HepG2 (cell line): Measurements from ENCODE around the gene C12orf60. TPM values are rescaled to one million over a fixed set of nuclear protein-coding genes. Genes with fewer than 3 reads are reported as not detected.
A peak's percentile ranks its signal among the peaks of the same experiment; 100 is the strongest.

Source experiments
- HNF4G ChIP-seq, 2 experiments: sonication (generic) in 1 of 2; formaldehyde crosslinking in 1 of 2; IDR thresholded peaks; 2 replicates each; pipeline versions ENCODE4 v1.4.0 to v1.6.1; 2011 to 2020; ENCODE audit warnings: borderline replicate concordance in 2 of 2, low read depth in 2 of 2, mild to moderate bottlenecking in 2 of 2, low read length in 1 of 2, missing genetic modification reagents in 1 of 2, moderate library complexity in 1 of 2
- IRX3 ChIP-seq: sonication (generic); formaldehyde crosslinking; IDR thresholded peaks from 2 replicates; pipeline ENCODE4 v1.8.1; 2023; ENCODE audit warnings: mild to moderate bottlenecking, low read depth, missing genetic modification reagents, borderline replicate concordance
- KDM3A ChIP-seq: IDR thresholded peaks from 2 replicates; pipeline ENCODE4 v1.6.1; 2018; ENCODE audit warnings: low read depth, missing compliant biosample characterization
- KMT2A ChIP-seq: sonication (generic); formaldehyde crosslinking; IDR thresholded peaks from 2 replicates; pipeline ENCODE4 v1.4.0; 2020; ENCODE audit warnings: missing genetic modification reagents
- MXD4 ChIP-seq: IDR thresholded peaks from 2 replicates; pipeline ENCODE4 v1.6.1; 2016; ENCODE audit warnings: mild to moderate bottlenecking, missing biosample characterization, missing genetic modification reagents
- POLR2G ChIP-seq: fragments of 200-400 bp; formaldehyde crosslinking; IDR thresholded peaks from 2 replicates; pipeline ENCODE4 v1.6.1; 2018; ENCODE audit warnings: mild to moderate bottlenecking, low read depth, low read length, moderate library complexity
- SIX4 ChIP-seq: sonication (generic); formaldehyde crosslinking; IDR thresholded peaks from 2 replicates; pipeline ENCODE4 v1.4.0; 2020; ENCODE audit warnings: missing genetic modification reagents
- THAP11 ChIP-seq: IDR thresholded peaks from 2 replicates; pipeline ENCODE4 v1.6.1; 2016; ENCODE audit warnings: missing biosample characterization, missing genetic modification reagents
- THRA ChIP-seq: sonication (generic); formaldehyde crosslinking; IDR thresholded peaks from 2 replicates; pipeline ENCODE4 v1.4.0; 2020; ENCODE audit warnings: missing genetic modification reagents, borderline replicate concordance
- ZKSCAN8 ChIP-seq: IDR thresholded peaks from 2 replicates; pipeline ENCODE4 v1.6.1; 2016; ENCODE audit warnings: borderline replicate concordance, missing genetic modification reagents, missing compliant biosample characterization
- ZNF138 ChIP-seq: sonication (generic); formaldehyde crosslinking; IDR thresholded peaks from 2 replicates; pipeline ENCODE4 v1.5.0; 2020; ENCODE audit warnings: mild to moderate bottlenecking, low read depth, missing genetic modification reagents
- ZNF282 ChIP-seq: fragments of 450-650 bp; IDR thresholded peaks from 2 replicates; pipeline ENCODE4 v1.6.1; 2018; ENCODE audit not compliant: partially characterized antibody
- ZNF350 ChIP-seq: sonication (generic); formaldehyde crosslinking; IDR thresholded peaks from 2 replicates; pipeline ENCODE4 v1.4.0; 2020; ENCODE audit warnings: mild to moderate bottlenecking, low read depth, missing genetic modification reagents, borderline replicate concordance
- ZNF431 ChIP-seq: sonication (generic); formaldehyde crosslinking; IDR thresholded peaks from 2 replicates; pipeline ENCODE4 v1.9.0; 2022; ENCODE audit warnings: missing genetic modification reagents, low read depth, mild to moderate bottlenecking, borderline replicate concordance
- ZNF747 ChIP-seq: sonication (generic); formaldehyde crosslinking; IDR thresholded peaks from 2 replicates; pipeline ENCODE4 v1.8.1; 2023; ENCODE audit warnings: missing genetic modification reagents, mild to moderate bottlenecking, borderline replicate concordance
- ZNF780A ChIP-seq: sonication (generic); formaldehyde crosslinking; IDR thresholded peaks from 2 replicates; pipeline ENCODE4 v1.8.0; 2022; ENCODE audit warnings: mild to moderate bottlenecking, missing genetic modification reagents, moderate library complexity
- ZSCAN5A ChIP-seq: sonication (generic); formaldehyde crosslinking; IDR thresholded peaks from 2 replicates; pipeline ENCODE4 v1.8.0; 2022; ENCODE audit warnings: mild to moderate bottlenecking, missing genetic modification reagents, borderline replicate concordance
- polyA plus RNA-seq, 8 experiments: library from polyadenylated mRNA; depleted of rRNA in 3 of 8; stranded (reverse) in 7 of 8; unstranded in 1 of 8; fragments of >200 nt; fragmentation: Illumina TruSeq in 4 of 8; extraction: Trizol in 4 of 8; gene quantifications; 2 replicates each; pipeline versions ENCODE4 v1.2.1 to v1.2.3, GENCODE V29; 2011 to 2016; ENCODE audit warnings: low read depth in 4 of 8, missing spikeins in 1 of 8, mixed read lengths in 1 of 8; ENCODE audit not compliant: insufficient read depth in 1 of 8
- total RNA-seq, 5 experiments: library from RNA; depleted of rRNA; stranded (reverse); fragments of >200 nt; fragmentation: Illumina TruSeq; extraction: Trizol; gene quantifications; 2 replicates each; pipeline ENCODE4 v1.2.3, GENCODE V29; 2016; ENCODE audit warnings: low read depth in 1 of 5
- TF ChIP-seq, protein P1 (sequence below): sonication (generic); formaldehyde crosslinking; IDR thresholded peaks from 2 replicates; pipeline ENCODE4 v1.8.1; 2022; ENCODE audit warnings: low read depth, mild to moderate bottlenecking, missing genetic modification reagents
- TF ChIP-seq, protein P2 (sequence below): sonication (generic); formaldehyde crosslinking; IDR thresholded peaks from 2 replicates; pipeline ENCODE4 v1.4.0; 2020; ENCODE audit warnings: mild to moderate bottlenecking, missing genetic modification reagents
- TF ChIP-seq, protein P3 (sequence below): sonication (generic); formaldehyde crosslinking; IDR thresholded peaks from 2 replicates; pipeline ENCODE4 v1.9.0; 2021; ENCODE audit warnings: missing genetic modification reagents, borderline replicate concordance

The C12orf60 gene
- total and polyA plus RNA-seq, 2 of the 13 experiments (the other 11 are each of a cell fraction or from before 2014, with no cell fraction given): 0.55 to 1.4 TPM

DNA sequence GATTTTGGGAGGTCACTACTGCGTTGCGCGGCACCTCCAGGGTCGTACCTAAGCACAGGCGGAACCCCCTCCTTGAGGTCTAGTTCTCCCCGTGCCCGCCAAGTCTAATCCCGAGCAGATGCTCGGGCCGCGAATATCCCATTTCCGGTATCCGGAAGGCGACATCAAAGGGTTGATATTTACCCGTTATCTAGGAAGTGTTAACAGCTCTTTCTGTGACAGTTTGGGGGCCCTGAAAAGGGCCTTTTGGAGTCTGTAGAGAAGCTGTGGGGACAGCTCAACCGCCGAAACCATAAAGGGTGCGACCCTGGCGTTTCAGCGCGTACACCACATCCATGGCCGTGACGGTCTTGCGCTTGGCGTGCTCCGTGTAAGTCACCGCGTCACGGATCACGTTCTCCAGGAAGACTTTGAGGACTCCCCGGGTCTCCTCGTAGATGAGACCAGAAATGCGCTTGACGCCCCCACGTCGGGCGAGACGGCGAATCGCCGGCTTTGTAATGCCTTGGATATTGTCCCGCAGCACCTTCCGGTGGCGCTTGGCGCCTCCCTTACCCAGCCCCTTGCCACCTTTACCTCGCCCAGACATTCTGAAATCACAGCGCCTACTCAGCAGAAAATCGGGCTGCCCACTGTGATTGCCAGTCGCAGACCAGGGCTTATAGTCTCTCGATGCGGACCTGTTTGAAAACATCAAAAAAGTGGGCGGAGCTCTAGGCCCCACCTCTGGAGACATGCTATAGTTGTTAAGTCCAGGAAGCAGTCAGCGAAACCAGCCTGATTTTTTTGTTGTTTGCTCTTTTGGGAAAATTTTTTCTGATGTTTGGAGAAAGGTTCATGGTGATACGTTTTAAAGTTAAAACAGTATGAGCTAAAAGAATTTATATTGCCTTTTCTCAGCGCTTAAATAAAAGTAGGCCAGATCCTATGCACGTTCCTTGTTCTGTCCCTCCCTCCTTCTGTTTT, 32.7 kb upstream of the C12orf60 start (continued):
- TF ChIP-seq, protein P1, sequence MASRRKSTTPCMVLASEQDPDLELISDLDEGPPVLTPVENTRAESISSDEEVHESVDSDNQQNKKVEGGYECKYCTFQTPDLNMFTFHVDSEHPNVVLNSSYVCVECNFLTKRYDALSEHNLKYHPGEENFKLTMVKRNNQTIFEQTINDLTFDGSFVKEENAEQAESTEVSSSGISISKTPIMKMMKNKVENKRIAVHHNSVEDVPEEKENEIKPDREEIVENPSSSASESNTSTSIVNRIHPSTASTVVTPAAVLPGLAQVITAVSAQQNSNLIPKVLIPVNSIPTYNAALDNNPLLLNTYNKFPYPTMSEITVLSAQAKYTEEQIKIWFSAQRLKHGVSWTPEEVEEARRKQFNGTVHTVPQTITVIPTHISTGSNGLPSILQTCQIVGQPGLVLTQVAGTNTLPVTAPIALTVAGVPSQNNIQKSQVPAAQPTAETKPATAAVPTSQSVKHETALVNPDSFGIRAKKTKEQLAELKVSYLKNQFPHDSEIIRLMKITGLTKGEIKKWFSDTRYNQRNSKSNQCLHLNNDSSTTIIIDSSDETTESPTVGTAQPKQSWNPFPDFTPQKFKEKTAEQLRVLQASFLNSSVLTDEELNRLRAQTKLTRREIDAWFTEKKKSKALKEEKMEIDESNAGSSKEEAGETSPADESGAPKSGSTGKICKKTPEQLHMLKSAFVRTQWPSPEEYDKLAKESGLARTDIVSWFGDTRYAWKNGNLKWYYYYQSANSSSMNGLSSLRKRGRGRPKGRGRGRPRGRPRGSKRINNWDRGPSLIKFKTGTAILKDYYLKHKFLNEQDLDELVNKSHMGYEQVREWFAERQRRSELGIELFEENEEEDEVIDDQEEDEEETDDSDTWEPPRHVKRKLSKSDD: 0 out of 2 replicates have a peak, but pooled peaks have one; percentile 23
- TF ChIP-seq ZNF747 (CRISPR knock-in tag): no peak; the same call in 1 of the 2 replicates
- TF ChIP-seq, protein P2, sequence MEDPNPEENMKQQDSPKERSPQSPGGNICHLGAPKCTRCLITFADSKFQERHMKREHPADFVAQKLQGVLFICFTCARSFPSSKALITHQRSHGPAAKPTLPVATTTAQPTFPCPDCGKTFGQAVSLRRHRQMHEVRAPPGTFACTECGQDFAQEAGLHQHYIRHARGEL (CRISPR knock-in tag): 0 out of 2 replicates have a peak, but pooled peaks have one; percentile 38
- TF ChIP-seq ZNF282: no peak
- peak; percentile 77; the same call in 1 of the 2 replicates for TF ChIP-seq KDM3A (CRISPR knock-in tag)
- 0 out of 2 replicates have a peak, but pooled peaks have one; percentile 26 for TF ChIP-seq SIX4 (CRISPR knock-in tag)
- peak; percentile 53 for TF ChIP-seq THRA (CRISPR knock-in tag)
- TF ChIP-seq ZNF431: 0 out of 2 replicates have a peak, but pooled peaks have one; percentile 21
- TF ChIP-seq, protein P3, sequence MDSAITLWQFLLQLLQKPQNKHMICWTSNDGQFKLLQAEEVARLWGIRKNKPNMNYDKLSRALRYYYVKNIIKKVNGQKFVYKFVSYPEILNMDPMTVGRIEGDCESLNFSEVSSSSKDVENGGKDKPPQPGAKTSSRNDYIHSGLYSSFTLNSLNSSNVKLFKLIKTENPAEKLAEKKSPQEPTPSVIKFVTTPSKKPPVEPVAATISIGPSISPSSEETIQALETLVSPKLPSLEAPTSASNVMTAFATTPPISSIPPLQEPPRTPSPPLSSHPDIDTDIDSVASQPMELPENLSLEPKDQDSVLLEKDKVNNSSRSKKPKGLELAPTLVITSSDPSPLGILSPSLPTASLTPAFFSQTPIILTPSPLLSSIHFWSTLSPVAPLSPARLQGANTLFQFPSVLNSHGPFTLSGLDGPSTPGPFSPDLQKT (CRISPR knock-in tag): no peak
- peak; percentile 49; the same call in 1 of the 2 replicates for TF ChIP-seq ZNF138 (CRISPR knock-in tag)
- TF ChIP-seq ZSCAN5A (CRISPR knock-in tag): peak; percentile 89
- TF ChIP-seq MXD4: peak; percentile 43
- peak; percentile 72; the same call in 1 of the 2 replicates for TF ChIP-seq IRX3 (CRISPR knock-in tag)
- TF ChIP-seq ZKSCAN8: 0 out of 2 replicates have a peak, but pooled peaks have one; percentile 39
- TF ChIP-seq THAP11: peak; percentile 73
- no peak for TF ChIP-seq ZNF780A (CRISPR knock-in tag)
- TF ChIP-seq ZNF350 (CRISPR knock-in tag): peak; percentile 66
- peak; percentile 43 for TF ChIP-seq KMT2A (CRISPR knock-in tag)
- TF ChIP-seq HNF4G (IDR thresholded peaks at IDR 0.05; ENCODE audit: borderline replicate concordance, low read depth, low read length): 0 out of 2 replicates have a peak, but pooled peaks have one; percentile 32
- no peak for TF ChIP-seq HNF4G (CRISPR knock-in tag; IDR thresholded peaks at IDR 0.05; ENCODE audit: borderline replicate concordance, low read depth)
- TF ChIP-seq POLR2G: peak; percentile 99
